Liver (tissue), 9 donors: ENCODE results near the gene HOXD9. TPM values are rescaled to one million over a fixed set of nuclear protein-coding genes. Genes with fewer than 3 reads are reported as not detected.

Experiments
- DNase-seq: peaks from one replicate; pipeline ENCODE4 v3.0.0-alpha.2; 2017; ENCODE audit warnings: low spot score
- H3K27ac ChIP-seq, 2 donors: one replicate each; pipeline ENCODE4 v1.7.0; 2013; ENCODE audit warnings: inconsistent platforms in 2 of 2, low read length in 2 of 2, control low read depth in 1 of 2, low read depth in 1 of 2, mild to moderate bottlenecking in 1 of 2
- H3K27me3 ChIP-seq, 4 donors: one replicate each; pipeline versions ENCODE4 v1.6.1 to v1.7.0; 2013; ENCODE audit warnings: low read length in 3 of 4, inconsistent platforms in 1 of 4, mild to moderate bottlenecking in 1 of 4, moderate library complexity in 1 of 4; ENCODE audit not compliant: control insufficient read depth in 4 of 4, insufficient read depth in 4 of 4
- H3K36me3 ChIP-seq, 4 donors: one replicate each; pipeline versions ENCODE4 v1.6.1 to v1.7.0; 2013; ENCODE audit warnings: low read length in 3 of 4, mild to moderate bottlenecking in 3 of 4, low read depth in 1 of 4, moderate library complexity in 1 of 4; ENCODE audit not compliant: control insufficient read depth in 4 of 4, insufficient read depth in 3 of 4
- H3K4me1 ChIP-seq, 4 donors: one replicate each; pipeline versions ENCODE4 v1.6.1 to v1.7.0; 2013; ENCODE audit warnings: low read length in 3 of 4, mild to moderate bottlenecking in 3 of 4, moderate library complexity in 1 of 4; ENCODE audit not compliant: control insufficient read depth in 4 of 4, insufficient read depth in 4 of 4
- H3K4me3 ChIP-seq, 3 donors: one replicate each; pipeline versions ENCODE4 v1.6.1 to v1.7.0; 2013; ENCODE audit warnings: low read length in 3 of 3, control low read depth in 1 of 3, low read depth in 1 of 3, mild to moderate bottlenecking in 1 of 3
- H3K9ac ChIP-seq, 2 donors: one replicate each; pipeline ENCODE4 v1.7.0; 2013; ENCODE audit warnings: low read length in 2 of 2, mild to moderate bottlenecking in 2 of 2, moderate library complexity in 2 of 2, control low read depth in 1 of 2, low read depth in 1 of 2
- H3K9me3 ChIP-seq, 4 donors: one replicate each; pipeline versions ENCODE4 v1.6.1 to v1.7.0; 2013; ENCODE audit warnings: low read length in 3 of 4; ENCODE audit not compliant: control insufficient read depth in 4 of 4
- ATF3 ChIP-seq: IDR thresholded peaks from 2 replicates; pipeline ENCODE4 v1.6.1; 2016; ENCODE audit warnings: antibody characterized with exemption
- CTCF ChIP-seq: fragments of 150-350 bp; IDR thresholded peaks from 2 replicates; pipeline ENCODE4 v1.5.1; 2017; ENCODE audit warnings: improper control_type of control experiment, low read depth, low read length; ENCODE audit not compliant: missing input control
- EGR1 ChIP-seq, 2 donors: IDR thresholded peaks; 2 replicates each; pipeline ENCODE4 v1.6.1; 2016 to 2018; ENCODE audit warnings: antibody characterized with exemption in 2 of 2, low read depth in 2 of 2
- FOXA1 ChIP-seq: IDR thresholded peaks from 2 replicates; pipeline ENCODE4 v1.6.1; 2016; ENCODE audit warnings: antibody characterized with exemption
- FOXA2 ChIP-seq: IDR thresholded peaks from 2 replicates; pipeline ENCODE4 v1.6.1; 2016; ENCODE audit warnings: antibody characterized with exemption
- GABPA ChIP-seq, 2 donors: IDR thresholded peaks in 1 of 2; conservative IDR thresholded peaks in 1 of 2; 2 replicates each; pipeline ENCODE4 v1.6.1; 2016; ENCODE audit warnings: antibody characterized with exemption in 2 of 2, mild to moderate bottlenecking in 1 of 2, moderate library complexity in 1 of 2
- HNF4A ChIP-seq, 2 donors: conservative IDR thresholded peaks; 2 replicates each; pipeline ENCODE4 v1.6.1; 2016; ENCODE audit warnings: antibody characterized with exemption in 2 of 2, mild to moderate bottlenecking in 2 of 2
- HNF4G ChIP-seq: IDR thresholded peaks from 2 replicates; pipeline ENCODE4 v1.6.1; 2016; ENCODE audit warnings: antibody characterized with exemption
- JUND ChIP-seq, 2 donors: IDR thresholded peaks; 2 replicates each; pipeline ENCODE4 v1.6.1; 2016; ENCODE audit warnings: antibody characterized with exemption in 2 of 2
- MAX ChIP-seq: IDR thresholded peaks from 2 replicates; pipeline ENCODE4 v1.6.1; 2016; ENCODE audit warnings: antibody characterized with exemption
- NR2F2 ChIP-seq: IDR thresholded peaks from 2 replicates; pipeline ENCODE4 v1.6.1; 2016; ENCODE audit warnings: antibody characterized with exemption
- RAD21 ChIP-seq, 2 donors: IDR thresholded peaks; 2 replicates each; pipeline ENCODE4 v1.6.1; 2016; ENCODE audit warnings: antibody characterized with exemption in 2 of 2, mild to moderate bottlenecking in 2 of 2
- RXRA ChIP-seq, 2 donors: IDR thresholded peaks; 2 replicates each; pipeline ENCODE4 v1.6.1; 2017 to 2018; ENCODE audit warnings: antibody characterized with exemption in 2 of 2, mild to moderate bottlenecking in 1 of 2
- SP1 ChIP-seq: IDR thresholded peaks from 2 replicates; pipeline ENCODE4 v1.6.1; 2018; ENCODE audit warnings: antibody characterized with exemption, mild to moderate bottlenecking
- TAF1 ChIP-seq: conservative IDR thresholded peaks from 2 replicates; pipeline ENCODE4 v1.6.1; 2016; ENCODE audit warnings: antibody characterized with exemption, mild to moderate bottlenecking
- YY1 ChIP-seq: IDR thresholded peaks from 2 replicates; pipeline ENCODE4 v1.6.1; 2016; ENCODE audit warnings: antibody characterized with exemption, mild to moderate bottlenecking
- WGBS: extraction: QIAGEN DNeasy Blood & Tissue Kit; methylation state at CpG from one replicate; pipeline ENCODE4 v1.1.7; 2013; 5-methylcytosine and 5-hydroxymethylcytosine counted together
- polyA plus RNA-seq, 2 donors: library from polyadenylated mRNA; stranded (reverse) in 1 of 2; unstranded in 1 of 2; fragments of 200-250 nt in 1 of 2; fragments of >200 nt in 1 of 2; fragmentation: Nextera tagmentation in 1 of 2; extraction: Ambion mirVana in 1 of 2; gene quantifications; one replicate each; pipeline versions ENCODE4 v1.2.1 to v1.2.3, GENCODE V29; 2013 to 2015
- total RNA-seq, 2 donors: library from RNA; depleted of rRNA; stranded (reverse); fragments of >200 nt; gene quantifications; one replicate each; pipeline ENCODE4 v1.2.3, GENCODE V29; 2014
- TF ChIP-seq, protein P1 (sequence below): IDR thresholded peaks from 2 replicates; pipeline ENCODE4 v1.6.1; 2016; ENCODE audit warnings: antibody characterized with exemption, mild to moderate bottlenecking
- TF ChIP-seq, protein P2 (sequence below): IDR thresholded peaks from 2 replicates; pipeline ENCODE4 v1.6.1; 2016; ENCODE audit warnings: antibody characterized with exemption
- donor health status: healthy.
- donor health status: healthy.
- donor health status: healthy.
- donor health status: healthy.
- donor health status: healthy.

HOXD9 gene
- total and polyA plus RNA-seq, 4 donors: 0.07 TPM; not detected in 3

- H3K27me3 ChIP-seq: peaks cover 17 to 70% (median 40%) of the 10 kb centered on the region in 4 donors
- no peaks in the 10 kb centered on the region for H3K36me3 ChIP-seq
- DNase-seq: no peak
- H3K9me3 ChIP-seq: peaks cover 0 to 29% (median 5%) of the 10 kb centered on the region in 4 donors
- TF ChIP-seq FOXA2: no peak
- TF ChIP-seq, protein P1, sequence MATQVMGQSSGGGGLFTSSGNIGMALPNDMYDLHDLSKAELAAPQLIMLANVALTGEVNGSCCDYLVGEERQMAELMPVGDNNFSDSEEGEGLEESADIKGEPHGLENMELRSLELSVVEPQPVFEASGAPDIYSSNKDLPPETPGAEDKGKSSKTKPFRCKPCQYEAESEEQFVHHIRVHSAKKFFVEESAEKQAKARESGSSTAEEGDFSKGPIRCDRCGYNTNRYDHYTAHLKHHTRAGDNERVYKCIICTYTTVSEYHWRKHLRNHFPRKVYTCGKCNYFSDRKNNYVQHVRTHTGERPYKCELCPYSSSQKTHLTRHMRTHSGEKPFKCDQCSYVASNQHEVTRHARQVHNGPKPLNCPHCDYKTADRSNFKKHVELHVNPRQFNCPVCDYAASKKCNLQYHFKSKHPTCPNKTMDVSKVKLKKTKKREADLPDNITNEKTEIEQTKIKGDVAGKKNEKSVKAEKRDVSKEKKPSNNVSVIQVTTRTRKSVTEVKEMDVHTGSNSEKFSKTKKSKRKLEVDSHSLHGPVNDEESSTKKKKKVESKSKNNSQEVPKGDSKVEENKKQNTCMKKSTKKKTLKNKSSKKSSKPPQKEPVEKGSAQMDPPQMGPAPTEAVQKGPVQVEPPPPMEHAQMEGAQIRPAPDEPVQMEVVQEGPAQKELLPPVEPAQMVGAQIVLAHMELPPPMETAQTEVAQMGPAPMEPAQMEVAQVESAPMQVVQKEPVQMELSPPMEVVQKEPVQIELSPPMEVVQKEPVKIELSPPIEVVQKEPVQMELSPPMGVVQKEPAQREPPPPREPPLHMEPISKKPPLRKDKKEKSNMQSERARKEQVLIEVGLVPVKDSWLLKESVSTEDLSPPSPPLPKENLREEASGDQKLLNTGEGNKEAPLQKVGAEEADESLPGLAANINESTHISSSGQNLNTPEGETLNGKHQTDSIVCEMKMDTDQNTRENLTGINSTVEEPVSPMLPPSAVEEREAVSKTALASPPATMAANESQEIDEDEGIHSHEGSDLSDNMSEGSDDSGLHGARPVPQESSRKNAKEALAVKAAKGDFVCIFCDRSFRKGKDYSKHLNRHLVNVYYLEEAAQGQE: no peak
- no peak for TF ChIP-seq YY1
- TF ChIP-seq CTCF: no peak
- no peak for TF ChIP-seq HNF4A (conservative IDR thresholded peaks at IDR 0.05)
- TF ChIP-seq MAX: no peak
- no peak for TF ChIP-seq NR2F2
- TF ChIP-seq GABPA (IDR thresholded peaks at IDR 0.05 in 1 of 2, conservative IDR thresholded peaks at IDR 0.05 in 1 of 2): no peak
- TF ChIP-seq, protein P2, sequence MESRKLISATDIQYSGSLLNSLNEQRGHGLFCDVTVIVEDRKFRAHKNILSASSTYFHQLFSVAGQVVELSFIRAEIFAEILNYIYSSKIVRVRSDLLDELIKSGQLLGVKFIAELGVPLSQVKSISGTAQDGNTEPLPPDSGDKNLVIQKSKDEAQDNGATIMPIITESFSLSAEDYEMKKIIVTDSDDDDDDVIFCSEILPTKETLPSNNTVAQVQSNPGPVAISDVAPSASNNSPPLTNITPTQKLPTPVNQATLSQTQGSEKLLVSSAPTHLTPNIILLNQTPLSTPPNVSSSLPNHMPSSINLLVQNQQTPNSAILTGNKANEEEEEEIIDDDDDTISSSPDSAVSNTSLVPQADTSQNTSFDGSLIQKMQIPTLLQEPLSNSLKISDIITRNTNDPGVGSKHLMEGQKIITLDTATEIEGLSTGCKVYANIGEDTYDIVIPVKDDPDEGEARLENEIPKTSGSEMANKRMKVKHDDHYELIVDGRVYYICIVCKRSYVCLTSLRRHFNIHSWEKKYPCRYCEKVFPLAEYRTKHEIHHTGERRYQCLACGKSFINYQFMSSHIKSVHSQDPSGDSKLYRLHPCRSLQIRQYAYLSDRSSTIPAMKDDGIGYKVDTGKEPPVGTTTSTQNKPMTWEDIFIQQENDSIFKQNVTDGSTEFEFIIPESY: no peak
- no peak for TF ChIP-seq FOXA1
- no peak for TF ChIP-seq RAD21 (IDR thresholded peaks at IDR 0.05)
- no peak for TF ChIP-seq EGR1 (IDR thresholded peaks at IDR 0.05; ENCODE audit: low read depth in 2 of 2)
- TF ChIP-seq ATF3: no peak
- no peak for TF ChIP-seq RXRA (IDR thresholded peaks at IDR 0.05)
- no peak for TF ChIP-seq TAF1
- TF ChIP-seq SP1: no peak
- TF ChIP-seq JUND (IDR thresholded peaks at IDR 0.05): no peak
- TF ChIP-seq HNF4G: no peak
- no peak overlapping the region for H3K27ac ChIP-seq
- no peak overlapping the region for H3K4me3 ChIP-seq
- H3K4me1 ChIP-seq: peaks cover 8 to 25% (median 14%) of the 10 kb centered on the region in 4 donors
- WGBS: 7% methylated on average over 40 of the region's 40 CpGs
- no peak overlapping the region for H3K9ac ChIP-seq
Measured at GRCh38 chr2:176085120-176085788, 37.3 kb upstream of the HOXD9 start.
